HL-60/S4 (cell line): ENCODE measurements around the gene FNDC3B.

Source experiments
- in situ Hi-C: fragments of 300-500 bp; cut with MboI; formaldehyde crosslinking; loops from 2 replicates; pipeline ENCODE4 v1.14.3; 2022; ENCODE audit warnings: low sequenced_read_pairs

Gene FNDC3B

DNA sequence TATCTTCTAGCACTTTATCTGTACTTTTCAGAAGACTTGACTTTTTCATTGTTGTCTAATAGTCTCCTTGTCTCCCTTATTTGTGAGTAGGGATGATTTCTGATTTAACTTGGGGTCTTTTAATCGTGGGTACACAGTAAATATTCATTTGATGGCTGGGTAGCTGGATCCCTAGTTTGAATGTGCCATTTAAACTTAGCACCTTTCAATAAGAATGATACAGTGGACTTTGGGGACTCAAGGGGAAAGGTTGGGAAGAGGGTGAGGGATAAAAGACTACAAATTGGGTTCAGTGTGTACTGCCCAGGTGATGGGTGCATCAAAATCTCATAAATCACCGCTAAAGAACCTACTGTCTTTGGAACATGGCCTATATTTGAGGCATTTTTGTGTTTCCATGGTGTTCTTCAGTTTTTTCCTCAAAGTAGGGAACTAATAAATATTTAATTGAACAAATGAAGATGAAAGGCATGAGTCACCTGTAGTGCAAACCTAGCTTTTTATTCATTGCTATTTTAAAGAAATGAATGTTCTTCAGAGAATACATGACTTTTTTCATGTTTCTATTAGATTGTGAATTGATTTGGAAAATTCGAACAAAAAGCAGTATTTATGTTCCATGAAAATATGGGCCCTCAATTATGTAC lies 12.1 kb downstream of the FNDC3B start:
- in situ Hi-C loops = no loop called here

DNA sequence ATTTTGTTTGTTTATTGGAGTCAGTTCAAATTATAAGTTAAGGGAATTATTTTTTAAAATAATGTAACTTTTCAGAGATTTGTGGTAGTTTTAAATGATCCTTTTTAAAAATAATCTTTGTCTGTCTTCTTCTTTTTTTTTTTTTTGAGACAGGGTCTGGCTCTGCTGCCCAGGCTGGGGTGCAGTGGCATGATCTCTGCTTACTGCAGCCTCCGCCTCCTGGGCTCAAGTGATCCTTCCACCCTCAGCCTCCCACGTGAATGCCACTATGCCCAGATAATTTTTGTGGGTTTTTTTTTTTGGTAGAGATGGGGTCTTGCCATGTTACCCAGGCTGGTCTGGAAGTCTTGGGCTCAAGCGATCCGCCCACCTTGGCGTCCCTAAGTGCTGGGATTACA lies 12.6 kb downstream of the FNDC3B start:
- in situ Hi-C loops = no loop called here

- in situ Hi-C loops = no loop called here
Observed at GRCh38 chr3:172052405-172052804, 13.0 kb downstream of the FNDC3B start.

DNA sequence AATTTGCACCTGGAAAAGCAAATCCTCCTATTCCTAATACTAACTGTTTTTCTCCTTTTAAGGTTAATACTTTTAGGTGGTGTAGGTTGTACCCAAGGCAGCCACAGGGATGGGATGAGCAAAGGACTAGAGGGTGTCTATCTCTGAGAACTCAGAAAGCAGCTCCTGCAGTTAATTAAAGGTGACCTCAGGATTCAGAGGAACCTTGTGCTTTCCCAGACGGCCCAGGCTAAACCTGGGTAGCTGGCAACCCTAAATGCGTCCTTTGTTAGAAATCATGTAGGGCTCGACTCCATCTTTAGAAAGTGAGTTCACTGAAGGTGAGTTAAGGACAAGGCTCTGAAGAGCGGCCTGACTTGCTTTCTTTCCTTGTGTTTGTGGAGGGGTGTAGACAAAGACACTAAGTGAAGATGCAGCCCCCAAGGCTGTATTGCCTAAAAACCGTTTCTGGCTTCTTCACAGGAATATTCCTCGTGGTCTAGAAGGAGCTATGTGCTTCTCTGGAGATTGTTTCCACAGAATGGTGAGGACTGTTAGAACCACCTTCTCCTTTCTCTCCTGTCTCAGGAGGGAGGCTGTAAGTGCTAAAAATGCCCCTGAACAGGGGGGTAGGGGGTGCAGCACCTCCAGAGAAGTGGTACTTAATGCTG lies 14.9 kb downstream of the FNDC3B start:
- in situ Hi-C loops = no loop called here

- in situ Hi-C loops = no loop called here
Observed at GRCh38 chr3:172056416-172056815, 17.0 kb downstream of the FNDC3B start.

GRCh38 chr3:172057059-172057458 lies 17.7 kb downstream of the FNDC3B start:
- in situ Hi-C loops = no loop called here

DNA sequence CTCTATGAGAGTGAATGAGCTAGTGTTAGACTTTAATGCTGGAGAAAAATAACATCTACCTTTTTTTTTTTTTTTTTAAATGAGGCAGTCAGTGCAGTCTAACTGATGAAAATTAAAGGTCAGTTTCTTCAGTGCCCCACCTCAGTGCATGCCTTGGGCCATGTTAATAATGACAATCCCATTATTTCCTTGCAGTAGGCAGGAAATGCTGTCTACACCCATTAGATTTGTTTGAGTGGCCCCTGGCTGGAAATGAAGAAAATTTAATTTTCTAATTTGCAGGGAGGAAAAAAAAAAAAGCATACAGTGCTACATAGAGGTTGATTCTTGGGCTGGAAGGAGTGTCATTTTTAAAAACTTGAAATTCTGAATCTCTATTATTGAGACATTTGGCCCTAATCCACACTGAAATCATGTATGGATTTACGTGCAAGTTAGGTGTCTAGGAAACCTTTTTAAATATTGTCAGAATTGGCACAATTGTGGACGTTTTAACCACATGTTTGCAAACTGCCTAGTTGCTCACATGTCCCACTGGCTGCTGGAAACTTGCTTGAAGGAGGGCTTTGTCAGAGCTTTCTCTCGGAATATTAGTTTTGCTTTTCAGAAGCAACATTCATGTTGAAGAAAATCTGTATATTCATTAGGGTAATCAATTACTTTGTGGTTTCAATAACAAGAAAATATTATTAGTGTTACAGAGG lies 18.4 kb downstream of the FNDC3B start:
- in situ Hi-C loops = no loop called here

GRCh38 chr3:172059532-172059931 lies 20.2 kb downstream of the FNDC3B start:
- in situ Hi-C loops = no loop called here

DNA sequence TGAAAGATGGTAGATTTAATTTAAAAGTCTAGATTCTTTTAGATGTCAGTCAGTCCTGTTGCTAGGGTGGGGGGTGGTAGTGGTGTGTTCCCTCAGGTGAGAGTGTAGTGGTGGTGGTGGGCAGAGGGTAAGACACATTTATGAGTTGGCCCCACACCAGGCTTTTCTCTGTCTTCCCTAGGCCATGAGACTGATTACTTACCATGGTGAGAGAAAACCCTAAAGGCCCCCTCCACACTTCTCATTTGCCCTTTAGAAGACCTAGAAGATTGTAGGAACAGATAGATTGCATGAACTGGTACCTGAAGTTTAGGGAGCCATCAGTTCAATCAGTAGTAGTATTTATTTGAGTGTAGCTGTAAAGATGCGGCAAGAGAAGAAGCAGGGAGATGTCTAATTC lies 20.9 kb downstream of the FNDC3B start:
- in situ Hi-C loops = no loop called here

DNA sequence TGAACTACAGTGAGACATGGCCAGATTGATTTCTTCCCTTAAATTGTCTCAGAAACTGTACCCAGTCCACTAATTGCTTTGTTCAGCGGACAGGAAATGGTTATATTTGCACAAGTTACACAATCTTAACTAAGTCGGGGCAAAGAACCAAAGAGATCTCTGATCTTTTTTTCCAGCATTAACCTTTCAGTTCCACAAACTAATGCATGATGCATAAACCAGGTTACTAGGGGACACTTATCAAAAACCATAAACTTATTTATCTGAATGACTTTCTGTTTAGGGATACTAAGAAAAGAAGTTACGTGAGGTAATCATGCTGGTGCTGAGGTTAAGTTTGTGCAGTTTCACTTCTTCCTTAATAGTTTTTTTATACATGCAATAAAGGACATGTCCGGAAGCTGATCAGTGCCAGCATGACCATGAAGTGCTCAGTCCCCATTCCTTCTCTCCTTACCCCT lies 22.4 kb downstream of the FNDC3B start:
- in situ Hi-C loops = no loop called here

DNA sequence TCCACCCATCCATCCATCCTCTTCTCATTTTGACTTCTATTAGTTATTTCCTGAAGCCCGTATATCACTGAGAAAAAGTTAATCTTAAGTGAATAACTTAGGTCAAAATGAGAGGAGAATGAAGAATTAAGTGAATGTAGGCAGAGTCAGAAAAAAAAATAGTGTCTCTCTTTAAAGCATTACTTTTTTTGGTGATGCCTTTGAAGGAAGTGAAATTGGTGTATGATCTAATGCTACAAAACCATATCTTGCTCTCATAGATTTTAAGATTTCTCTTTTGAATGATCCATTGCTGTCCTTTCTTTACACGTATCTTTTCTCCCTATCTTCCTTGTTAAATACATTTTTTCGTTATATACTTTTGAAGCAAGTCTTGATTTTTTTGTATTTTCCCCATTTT lies 23.4 kb downstream of the FNDC3B start:
- in situ Hi-C loops = no loop called here

DNA sequence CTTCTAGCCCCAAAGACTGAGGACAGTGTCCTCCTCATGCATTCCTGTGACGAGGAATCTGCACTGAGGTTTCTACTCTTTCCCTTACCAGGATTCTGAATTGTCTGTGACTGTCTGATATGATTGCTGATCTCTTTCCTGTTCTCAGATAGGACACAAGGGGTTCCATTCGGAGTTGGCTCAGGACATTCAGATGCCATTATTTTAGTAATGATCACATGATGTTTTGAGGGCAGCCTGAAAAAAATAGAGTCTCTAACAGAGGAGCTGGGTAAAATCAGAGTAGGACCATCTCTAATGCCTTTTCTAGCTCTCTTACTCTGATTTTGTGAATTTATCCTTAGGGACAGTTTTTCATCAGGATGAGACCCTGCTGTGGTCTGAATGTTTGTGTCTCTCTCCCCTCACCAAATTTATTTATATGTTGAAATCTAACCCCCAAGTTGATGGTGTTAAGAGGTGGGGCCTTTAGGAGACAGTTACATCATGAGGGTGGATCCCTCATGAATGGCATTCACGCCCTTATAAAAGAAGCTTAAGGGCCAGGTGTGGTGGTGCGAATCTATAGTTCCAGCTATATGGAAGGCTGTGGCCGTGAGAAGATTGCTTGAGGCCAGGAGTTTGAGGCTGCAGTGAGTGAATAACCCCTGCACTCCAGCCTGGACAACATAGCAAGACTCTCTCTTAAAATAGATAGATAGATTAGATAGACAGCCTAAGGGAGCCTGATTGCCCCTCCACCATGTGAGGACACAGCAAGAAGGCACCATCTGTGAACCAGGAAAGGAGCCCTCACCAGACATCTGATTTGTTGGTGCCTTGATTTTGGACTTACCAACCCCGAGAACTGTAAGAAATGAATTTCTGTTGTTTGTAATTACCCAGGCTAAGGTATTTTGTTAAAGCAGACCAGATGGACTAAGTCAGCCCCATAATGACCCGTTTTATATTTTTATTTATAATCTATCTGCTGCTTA lies 24.4 kb downstream of the FNDC3B start:
- in situ Hi-C loops = no loop called here

- in situ Hi-C loops = no loop called here
Observed at GRCh38 chr3:172065527-172065926, 26.1 kb downstream of the FNDC3B start.

GRCh38 chr3:172065967-172066762 lies 26.8 kb downstream of the FNDC3B start:
- in situ Hi-C loops = no loop called here

GRCh38 chr3:172066880-172067796 lies 27.8 kb downstream of the FNDC3B start:
- in situ Hi-C loops = no loop called here

DNA sequence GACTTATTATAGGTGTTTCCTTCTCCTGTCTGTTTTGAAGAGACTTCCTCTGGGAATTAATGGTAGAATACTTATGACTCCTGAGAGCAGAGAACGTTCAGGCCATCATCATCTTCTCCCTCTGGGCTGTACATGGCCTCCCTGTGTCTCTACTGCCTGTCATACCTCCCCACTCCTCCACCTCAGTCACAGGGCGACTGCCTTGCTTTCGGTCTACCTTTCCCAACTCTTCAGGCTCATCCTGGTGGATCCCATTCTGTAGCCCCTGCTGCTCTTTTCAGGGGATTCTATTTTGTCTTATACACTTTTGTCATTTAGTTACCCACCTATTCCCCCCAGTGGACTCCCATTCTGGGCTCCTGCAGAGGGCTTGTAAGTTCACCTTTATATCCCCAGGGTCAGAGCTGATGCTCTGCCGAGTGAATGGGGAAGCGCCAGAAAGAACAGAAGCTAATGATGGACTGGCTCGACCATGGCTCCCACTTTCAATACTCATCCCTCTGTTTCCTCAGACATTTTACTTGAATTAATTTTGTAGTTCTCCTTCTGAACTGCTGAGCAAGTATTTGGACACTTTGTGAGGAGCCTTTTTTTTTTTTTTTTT lies 28.6 kb downstream of the FNDC3B start:
- in situ Hi-C loops = no loop called here

- in situ Hi-C loops = no loop called here
Observed at GRCh38 chr3:172068977-172069376, 29.6 kb downstream of the FNDC3B start.

- in situ Hi-C loops = no loop called here
Observed at GRCh38 chr3:172069478-172069877, 30.1 kb downstream of the FNDC3B start.

- in situ Hi-C loops = no loop called here
Observed at GRCh38 chr3:172070269-172070668, 30.9 kb downstream of the FNDC3B start.
